Measurements from ENCODE around the gene KIAA0513. TPM values are rescaled to one million over a fixed set of nuclear protein-coding genes. Genes with fewer than 3 reads are reported as not detected.

KIAA0513 gene
- total RNA-seq, 1 donor from 2014 or later, result 12.5 TPM

GRCh38 chr16:85088570-85089199 lies 61.1 kb downstream of the KIAA0513 start:
- TF ChIP-seq CTCF (conservative IDR thresholded peaks at IDR 0.05; ENCODE audit: low read depth, low read length), result no peak
- H3K4me3 ChIP-seq (ENCODE audit: low read depth, low read length), result no peak overlapping the region
- DNase-seq (ENCODE audit: low read depth), result no peak

- no peak for DNase-seq (ENCODE audit: low read depth)
- no peak overlapping the region for H3K4me3 ChIP-seq (ENCODE audit: low read depth, low read length)
- TF ChIP-seq CTCF (conservative IDR thresholded peaks at IDR 0.05; ENCODE audit: low read depth, low read length), result no peak
Observed at GRCh38 chr16:85089525-85089924, 61.9 kb downstream of the KIAA0513 start.

GRCh38 chr16:85090181-85090580 lies 62.6 kb downstream of the KIAA0513 start:
- no peak for TF ChIP-seq CTCF (conservative IDR thresholded peaks at IDR 0.05; ENCODE audit: low read depth, low read length)
- H3K4me3 ChIP-seq (ENCODE audit: low read depth, low read length), result no peak overlapping the region
- no peak for DNase-seq (ENCODE audit: low read depth)

GRCh38 chr16:85090873-85091521 lies 63.4 kb downstream of the KIAA0513 start:
- no peak overlapping the region for H3K4me3 ChIP-seq (ENCODE audit: low read depth, low read length)
- DNase-seq (ENCODE audit: low read depth), result no peak
- no peak for TF ChIP-seq CTCF (conservative IDR thresholded peaks at IDR 0.05; ENCODE audit: low read depth, low read length)

- H3K4me3 ChIP-seq (ENCODE audit: low read depth, low read length), result no peak overlapping the region
- no peak for DNase-seq (ENCODE audit: low read depth)
- TF ChIP-seq CTCF (conservative IDR thresholded peaks at IDR 0.05; ENCODE audit: low read depth, low read length), result no peak
Observed at GRCh38 chr16:85091522-85091910, 63.9 kb downstream of the KIAA0513 start.

DNA sequence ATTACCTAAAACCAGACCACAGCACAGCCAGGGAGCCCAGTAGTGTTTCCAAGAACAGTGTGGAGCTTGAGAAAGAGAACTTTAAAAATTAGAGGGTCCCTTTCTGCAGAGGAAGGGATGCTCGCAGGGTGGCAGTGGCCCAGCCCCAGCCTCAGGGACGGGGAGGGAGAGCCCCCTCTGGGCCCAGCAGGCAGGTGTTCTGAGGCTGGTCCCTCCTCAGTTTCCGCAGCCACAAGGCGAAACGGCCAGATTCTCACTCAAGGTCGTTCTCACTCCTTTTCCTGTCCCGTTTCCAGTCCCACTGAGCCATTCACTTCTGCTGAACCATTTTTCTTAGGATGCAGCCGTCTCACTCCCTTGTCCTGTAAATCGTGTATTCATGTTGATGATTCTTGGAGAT lies 64.7 kb downstream of the KIAA0513 start:
- no peak overlapping the region for H3K4me3 ChIP-seq (ENCODE audit: low read depth, low read length)
- DNase-seq (ENCODE audit: low read depth), result no peak
- TF ChIP-seq CTCF (conservative IDR thresholded peaks at IDR 0.05; ENCODE audit: low read depth, low read length), result no peak

- no peak for DNase-seq (ENCODE audit: low read depth)
- H3K4me3 ChIP-seq (ENCODE audit: low read depth, low read length), result no peak overlapping the region
- no peak for TF ChIP-seq CTCF (conservative IDR thresholded peaks at IDR 0.05; ENCODE audit: low read depth, low read length)
Observed at GRCh38 chr16:85092851-85093250, 65.3 kb downstream of the KIAA0513 start.
